Hematopoietic multipotent progenitor cell (in vitro differentiated cells): ENCODE results near the gene HARBI1. TPM values are rescaled to one million over a fixed set of nuclear protein-coding genes. Genes with fewer than 3 reads are reported as not detected.
"Not testable (repeated sequence)": the region's sequence is repeated elsewhere in the genome, so short reads cannot be mapped to it uniquely, and the experiment has no call there.

Experiments
- DNase-seq, 3 donors: peaks; one replicate each; pipeline ENCODE4 v3.0.0-alpha.2; 2011 to 2015; ENCODE audit warnings: low read depth in 2 of 3, low spot score in 2 of 3
- total RNA-seq: library from RNA; depleted of rRNA; stranded (reverse); fragments of >200 nt; gene quantifications from one replicate; pipeline ENCODE4 v1.2.3, GENCODE V29; 2012

HARBI1 gene
- total RNA-seq, 1 donor, result 7.5 TPM

DNA sequence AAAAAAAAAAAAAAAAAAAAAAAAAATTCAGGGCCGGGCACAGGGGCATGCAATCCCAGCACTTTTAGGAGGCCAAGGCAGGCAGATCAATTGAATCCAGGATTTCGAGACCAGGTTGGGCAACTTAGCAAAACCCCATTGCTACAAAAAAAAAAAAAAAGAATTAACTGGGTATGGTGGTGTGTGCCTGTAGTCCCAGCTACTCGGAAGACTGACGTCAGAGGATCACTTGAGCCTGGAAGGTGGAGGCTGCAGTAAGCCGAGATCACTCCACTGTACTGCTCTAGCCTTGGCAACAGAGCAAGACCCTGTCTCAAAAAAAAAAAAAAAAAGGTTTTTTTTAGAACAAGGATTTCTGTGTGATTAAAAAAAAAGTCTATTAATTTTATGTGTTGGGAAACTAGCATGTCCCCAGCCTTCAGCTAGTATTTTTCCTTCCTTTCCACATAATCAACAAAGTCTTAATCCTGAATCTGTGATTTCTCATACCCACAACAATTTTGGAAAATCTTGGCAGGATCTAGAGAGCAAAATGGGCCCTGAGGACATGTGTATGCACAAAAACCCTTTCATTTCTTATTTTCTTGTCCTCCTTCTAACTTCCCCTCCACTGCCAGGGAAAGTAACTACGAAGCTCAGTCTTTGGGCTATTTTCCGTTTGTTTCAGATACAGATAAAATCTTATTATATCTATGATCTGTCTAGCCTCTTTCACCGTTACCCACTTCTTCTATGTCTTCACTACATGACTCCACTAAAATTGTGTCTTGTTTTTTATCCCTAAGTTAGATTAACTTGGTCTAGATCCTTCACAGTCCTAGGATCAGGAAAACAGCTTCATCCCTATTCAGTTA is 17.5 kb downstream of the HARBI1 start:
- no peak for DNase-seq

GRCh38 chr11:46597609-46598219 is 19.3 kb downstream of the HARBI1 start:
- no peak for DNase-seq

DNA sequence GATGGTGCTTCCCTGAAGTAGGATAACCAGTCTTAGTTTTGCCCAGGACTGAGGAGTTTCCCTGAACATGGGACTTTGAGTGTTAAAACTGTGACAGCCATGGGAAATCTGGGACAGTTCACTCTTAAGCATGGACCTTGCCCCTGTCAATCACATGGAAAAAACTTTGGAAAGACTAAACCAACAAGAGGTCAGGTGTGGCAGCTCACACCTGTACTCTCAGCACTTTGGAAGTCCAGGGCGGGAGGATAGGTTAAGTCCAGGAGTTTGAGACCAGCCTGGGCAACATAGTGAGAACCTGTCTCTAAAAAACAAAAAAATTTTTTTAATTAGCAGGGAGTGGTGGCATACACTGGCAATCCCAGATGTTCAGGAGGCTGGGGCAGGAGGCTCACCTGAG is 19.9 kb downstream of the HARBI1 start:
- no peak for DNase-seq

DNA sequence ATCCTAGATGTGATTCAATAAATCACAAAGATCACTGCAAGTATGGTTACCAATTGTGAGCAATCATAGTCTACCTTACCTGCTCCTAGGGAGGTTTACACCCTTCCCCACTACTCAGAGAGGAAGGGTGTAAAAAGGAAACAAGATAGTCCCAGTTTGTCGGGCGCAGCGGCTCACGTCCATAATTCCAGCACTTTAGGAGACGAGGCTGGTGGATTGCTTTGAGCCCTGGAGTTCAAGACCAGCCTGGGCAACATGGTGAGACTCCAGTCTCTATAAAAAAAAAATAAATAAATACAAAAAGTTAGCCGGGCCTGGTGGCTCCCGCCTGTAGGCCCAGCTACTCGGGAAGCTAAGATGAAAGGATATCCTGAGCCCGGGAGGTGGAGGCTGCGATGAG is 22.2 kb downstream of the HARBI1 start:
- DNase-seq, result no peak

- DNase-seq, result no peak
Measured at GRCh38 chr11:46594374-46594700, 22.7 kb downstream of the HARBI1 start.

GRCh38 chr11:46593550-46594373 is 23.3 kb downstream of the HARBI1 start, which contains the start of gene AMBRA1:
TSS of gene AMBRA1 (minus strand) at chr11:46594023. CDS start at chr11:46548380, 45,643 bp downstream.
- peak; percentile 55 to 96 (median 92) for DNase-seq

DNA sequence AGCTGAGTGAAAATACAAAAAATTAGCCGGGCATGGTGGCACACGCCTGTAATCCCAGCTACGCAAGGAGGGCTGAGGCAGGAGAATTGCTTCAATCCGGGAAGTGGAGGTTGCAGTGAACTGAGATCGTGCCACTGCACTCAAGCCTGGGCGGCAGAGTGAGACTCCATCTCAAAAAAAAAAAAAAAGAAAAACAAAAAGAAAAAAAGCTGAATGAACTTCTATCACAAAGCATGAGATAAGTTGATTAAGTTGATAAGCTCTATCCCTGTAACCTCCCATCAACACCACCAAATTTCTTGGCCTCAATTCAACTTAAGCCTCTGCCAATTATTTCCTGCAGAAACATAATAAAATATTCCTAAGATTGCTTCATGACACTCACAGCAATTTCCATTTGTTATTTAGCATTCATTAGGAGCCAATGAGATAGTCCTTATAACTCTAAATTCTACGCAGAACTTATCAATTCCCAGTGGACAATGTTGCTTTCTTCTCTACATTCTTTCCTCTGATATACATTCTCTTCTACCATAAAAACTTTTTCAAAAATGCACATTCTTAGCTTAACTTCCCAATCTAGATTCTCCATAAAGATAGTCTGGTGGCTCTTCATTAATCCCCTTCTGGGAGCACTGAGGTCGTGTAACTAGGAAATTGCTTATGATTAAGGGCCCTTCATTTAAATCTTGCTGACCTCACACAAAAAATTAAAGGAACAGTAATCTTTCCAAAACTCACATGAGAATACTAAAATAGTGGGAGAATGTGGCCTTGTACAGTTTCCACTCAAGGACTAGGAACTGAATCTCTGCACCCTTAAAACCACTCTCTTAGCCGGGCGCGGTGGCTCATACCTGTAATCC is 26.1 kb downstream of the HARBI1 start:
- no peak for DNase-seq

GRCh38 chr11:46588915-46589314 is 28.1 kb downstream of the HARBI1 start:
- no peak for DNase-seq

DNA sequence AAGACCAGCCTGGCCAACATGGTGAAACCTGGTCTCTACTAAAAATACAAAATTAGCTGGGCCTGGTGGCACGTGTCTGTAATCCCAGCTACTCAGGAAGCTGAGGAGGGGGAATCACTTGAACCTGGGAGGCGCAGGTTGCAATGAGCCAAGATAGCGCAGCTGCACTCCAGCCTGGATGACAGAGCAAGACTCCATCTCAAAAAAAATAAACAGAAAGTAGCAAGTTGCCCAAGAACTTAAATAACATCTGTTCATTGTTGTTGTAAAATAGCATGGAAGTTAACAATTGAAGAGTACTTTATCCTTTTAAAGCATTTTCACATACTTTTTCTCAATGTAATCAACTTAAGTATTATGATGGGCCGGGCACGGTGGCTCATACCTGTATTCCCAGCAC is 28.9 kb downstream of the HARBI1 start:
- DNase-seq, result no peak

- DNase-seq, result not testable (repeated sequence)
Measured at GRCh38 chr11:46583513-46583912, 33.5 kb downstream of the HARBI1 start.

DNA sequence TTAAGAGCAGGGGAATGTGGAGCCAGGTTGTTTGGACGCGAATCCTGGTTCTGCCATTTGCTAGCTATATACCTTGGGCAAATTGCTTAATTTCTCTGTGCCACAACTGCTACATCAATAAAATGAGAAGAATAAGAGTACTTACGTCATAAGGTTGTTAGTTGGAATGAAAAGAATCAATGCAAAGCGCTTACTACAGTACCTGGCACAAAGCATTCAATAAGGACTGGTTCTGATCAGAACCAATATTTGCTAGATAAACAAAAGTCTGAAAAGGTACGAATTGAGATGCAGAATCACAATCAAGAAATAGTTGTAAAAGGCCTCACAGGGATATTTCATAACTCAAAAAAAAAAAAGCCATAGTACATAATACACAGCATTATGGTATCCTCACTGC is 34.4 kb downstream of the HARBI1 start:
- DNase-seq, result no peak

DNA sequence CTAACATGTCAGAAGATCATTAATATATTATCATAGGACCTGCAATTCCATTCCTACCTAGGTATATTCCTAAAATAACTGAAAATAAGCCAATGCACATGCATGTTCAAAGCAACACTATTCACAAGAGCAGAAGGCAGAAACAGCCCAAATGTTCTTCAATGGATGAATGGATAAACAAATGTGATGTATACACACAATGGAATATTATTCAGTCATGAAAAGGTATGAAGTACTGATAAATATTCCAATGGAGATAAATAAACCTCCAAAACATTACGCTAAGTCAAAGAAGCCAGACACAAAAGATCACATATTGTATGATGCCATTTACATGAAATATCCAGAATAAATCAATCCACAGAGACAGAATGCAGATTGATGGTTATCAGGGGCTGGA is 40.0 kb downstream of the HARBI1 start:
- DNase-seq, result no peak

DNA sequence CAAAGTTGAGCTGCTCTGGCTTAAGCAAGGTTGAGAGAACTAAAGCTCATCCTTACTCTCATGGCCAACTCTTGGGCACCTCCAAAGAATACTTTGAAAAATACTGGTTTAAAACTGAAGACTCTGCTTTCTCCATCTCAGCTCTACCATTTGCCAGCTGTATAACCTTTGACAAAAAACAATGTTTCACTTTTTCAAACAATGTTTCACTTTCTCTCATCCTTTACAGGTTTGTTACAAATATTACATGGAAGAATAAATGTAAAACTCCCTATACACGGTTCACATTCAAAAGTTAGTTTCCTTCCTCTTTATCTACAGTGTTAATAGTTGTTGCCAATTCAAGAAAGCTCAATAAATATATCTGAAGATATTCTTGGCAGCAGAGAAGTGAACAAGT is 42.4 kb downstream of the HARBI1 start:
- no peak for DNase-seq

DNA sequence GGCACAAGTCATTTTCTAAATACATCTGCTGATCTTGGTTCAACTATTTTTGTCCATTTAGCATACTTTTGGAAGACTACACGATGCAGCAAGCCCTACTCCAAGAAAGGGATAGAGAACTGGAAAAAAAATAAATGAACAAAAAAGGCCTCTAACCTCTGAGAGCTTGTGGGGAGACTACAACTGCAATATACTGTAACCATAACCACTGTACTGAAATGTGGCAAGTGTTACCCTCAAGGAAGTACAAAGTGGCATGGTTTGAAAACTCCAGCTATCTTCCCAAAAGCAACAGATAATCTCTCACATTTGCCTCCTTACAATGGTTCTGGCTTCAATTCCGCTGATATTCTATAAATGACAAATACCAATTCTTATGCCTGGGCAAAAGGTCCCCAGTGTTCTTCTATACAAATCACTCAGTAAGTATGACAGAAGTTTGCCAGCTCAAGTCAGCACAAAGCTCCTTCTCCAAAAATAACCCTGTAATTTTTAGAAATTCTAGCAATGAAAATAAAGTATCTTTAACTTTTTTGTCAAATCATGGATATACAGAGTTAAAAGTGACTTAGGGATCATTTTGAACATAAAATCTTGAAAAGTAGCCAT is 46.1 kb downstream of the HARBI1 start:
- no peak for DNase-seq

DNA sequence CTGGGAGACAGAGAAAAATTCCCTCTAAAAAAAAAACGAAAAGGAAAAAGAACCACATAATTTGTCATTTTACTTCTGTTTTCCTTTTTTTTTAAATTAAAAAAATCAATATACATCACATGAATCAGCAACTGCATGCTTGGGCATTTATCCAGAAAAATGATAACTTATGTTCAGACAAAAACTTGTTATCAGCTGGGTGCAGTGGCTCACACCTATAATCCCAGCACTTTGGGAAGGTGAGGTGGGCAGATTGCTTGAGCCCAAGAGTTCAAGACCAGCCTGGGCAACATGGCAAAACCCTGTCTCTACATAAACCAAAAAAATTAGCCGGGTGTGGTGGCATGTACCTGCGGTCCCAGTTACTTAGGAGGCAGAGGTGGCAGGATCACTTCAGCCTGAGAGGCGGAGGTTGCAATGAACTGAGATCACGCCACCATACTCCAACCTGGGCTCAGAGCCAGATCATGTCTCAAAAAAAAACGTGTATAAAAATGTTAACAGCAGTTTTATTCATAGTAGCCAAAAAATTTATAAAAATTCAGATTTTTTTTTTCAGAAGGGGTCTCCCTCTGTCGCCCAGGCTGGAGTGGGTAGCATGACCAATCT is 51.7 kb downstream of the HARBI1 start:
- DNase-seq, result no peak

GRCh38 chr11:46564459-46564858 is 52.6 kb downstream of the HARBI1 start:
- no peak for DNase-seq

GRCh38 chr11:46562527-46562926 is 54.5 kb downstream of the HARBI1 start:
- DNase-seq, result no peak

- DNase-seq, result peak in 2 of 3 donors; percentile 27 to 57
Measured at GRCh38 chr11:46560300-46560991, 56.6 kb downstream of the HARBI1 start.

DNA sequence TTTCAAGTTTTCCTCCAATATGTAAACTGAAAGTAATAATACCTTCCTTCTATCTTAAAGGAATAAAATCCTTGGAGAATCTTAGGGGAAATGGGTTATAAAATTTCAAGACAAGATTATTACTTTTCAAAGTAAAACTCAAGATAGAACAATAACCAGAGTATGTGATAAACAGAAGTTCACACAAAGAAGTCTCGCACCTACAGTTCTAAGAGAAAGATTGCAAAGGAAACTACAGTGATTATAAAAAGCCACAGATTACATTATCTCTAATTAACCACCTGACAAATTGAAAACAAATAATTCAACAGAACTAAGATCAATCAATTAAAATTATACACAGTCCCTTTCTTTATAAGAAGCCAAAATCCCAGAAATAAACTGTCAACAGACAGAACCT is 57.2 kb downstream of the HARBI1 start:
- DNase-seq, result no peak
